Measurements from ENCODE around the gene RBM12.

Gene RBM12

DNA sequence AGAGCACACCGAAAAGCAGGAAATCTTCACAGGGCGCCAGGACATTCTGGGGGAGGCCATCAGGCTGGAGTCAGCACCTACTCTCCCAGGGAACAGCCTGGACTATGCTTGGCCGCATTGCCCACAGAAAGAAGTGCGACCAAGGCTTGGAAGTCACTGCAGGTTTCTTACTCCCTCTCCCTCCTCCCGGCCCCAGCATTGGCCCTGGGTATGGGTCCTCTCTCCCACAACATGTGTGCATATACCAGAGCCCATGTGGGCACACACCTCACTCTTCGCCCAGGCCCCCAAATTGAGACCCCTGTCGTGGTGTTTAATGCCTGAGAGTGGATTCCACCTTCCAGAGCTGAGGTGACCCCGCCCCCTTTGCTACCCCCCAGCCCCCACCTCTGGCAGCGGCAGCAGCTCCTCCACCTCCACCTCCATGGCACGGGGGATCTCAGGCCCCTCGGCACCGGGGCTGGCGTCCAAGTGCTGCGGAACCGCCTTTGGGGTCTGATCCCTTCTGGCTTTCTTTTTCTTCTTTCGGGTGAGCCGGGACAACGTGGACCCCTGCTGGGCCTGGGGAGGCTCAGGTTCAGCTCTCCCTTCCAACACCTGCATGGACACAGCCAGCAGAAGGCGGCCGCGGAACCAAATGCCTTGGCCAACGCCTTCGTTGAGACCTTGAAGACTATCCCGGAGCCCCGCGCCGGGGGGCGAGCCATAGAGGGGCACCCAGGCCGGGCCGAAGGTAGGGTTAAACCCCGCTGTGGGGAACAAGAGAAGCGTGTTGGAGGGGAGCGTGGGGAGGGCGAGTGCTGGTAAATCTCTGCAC, 64.3 kb downstream of the RBM12 start:
- no peak for DNase-seq (ENCODE audit: low spot score)

DNA sequence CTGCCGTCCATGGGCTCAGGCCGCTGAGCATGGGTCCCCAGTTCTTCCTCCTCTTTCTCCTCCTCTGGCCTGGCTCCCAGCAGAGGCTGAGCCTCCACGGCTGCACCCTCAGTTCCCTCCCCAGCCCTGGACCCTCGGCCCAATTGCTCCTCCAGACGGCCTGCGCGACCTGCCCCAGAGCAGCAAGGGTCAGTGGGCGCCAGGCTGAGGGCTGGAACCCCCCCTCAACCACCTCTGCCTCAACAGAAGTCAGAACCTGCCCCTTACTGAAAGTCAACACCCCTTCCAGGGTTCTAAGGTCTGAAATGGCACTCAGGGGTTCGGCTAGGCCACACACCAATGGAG, 65.0 kb downstream of the RBM12 start:
- no peak for DNase-seq (ENCODE audit: low spot score)

Data from kidney tubule cell (primary cell).